Suprapubic skin (tissue), 4 donors: Measurements from ENCODE around the gene SEPTIN5. TPM values are rescaled to one million over a fixed set of nuclear protein-coding genes. Genes with fewer than 3 reads are reported as not detected.

Experiments
- DNase-seq, 2 donors: peaks; one replicate each; pipeline ENCODE4 v3.0.0-alpha.2; 2019; ENCODE audit warnings: low spot score in 2 of 2
- H3K27ac ChIP-seq: fragments of 200-600 bp; sonication (generic); one replicate; pipeline ENCODE4 v1.5.1; 2019
- H3K27me3 ChIP-seq: fragments of 200-600 bp; sonication (generic); one replicate; pipeline ENCODE4 v1.5.1; 2019
- H3K36me3 ChIP-seq: fragments of 200-600 bp; sonication (generic); one replicate; pipeline ENCODE4 v1.5.1; 2019
- H3K4me1 ChIP-seq: fragments of 200-600 bp; sonication (generic); one replicate; pipeline ENCODE4 v1.5.1; 2019
- H3K4me3 ChIP-seq: fragments of 200-600 bp; sonication (generic); one replicate; pipeline ENCODE4 v1.5.1; 2019; ENCODE audit warnings: mild to moderate bottlenecking
- H3K9me3 ChIP-seq: fragments of 200-600 bp; sonication (generic); one replicate; pipeline ENCODE4 v1.5.1; 2019
- CTCF ChIP-seq, 2 donors: fragments of 200-600 bp in 1 of 2; fragments of 450-650 bp in 1 of 2; sonication (generic) in 1 of 2; IDR thresholded peaks; one replicate each; pipeline ENCODE4 v1.5.1; 2016 to 2019; ENCODE audit warnings: antibody characterized with exemption in 2 of 2, mild to moderate bottlenecking in 1 of 2, moderate library complexity in 1 of 2
- EP300 ChIP-seq: sonication (generic); formaldehyde crosslinking; IDR thresholded peaks from one replicate; pipeline ENCODE4 v1.6.1; 2017; ENCODE audit warnings: antibody characterized with exemption
- POLR2A ChIP-seq, 2 donors: fragments of 450-650 bp; IDR thresholded peaks; one replicate each; pipeline ENCODE4 v1.6.1; 2017; ENCODE audit warnings: antibody characterized with exemption in 2 of 2, mild to moderate bottlenecking in 2 of 2, moderate library complexity in 2 of 2
- POLR2AphosphoS5 ChIP-seq, 3 donors: sonication (generic); formaldehyde crosslinking; IDR thresholded peaks; one replicate each; pipeline ENCODE4 v1.6.1; 2017; ENCODE audit warnings: antibody characterized with exemption in 3 of 3
- WGBS: methylation state at CpG from one replicate; pipeline ENCODE4 v1.1.5; 2018; 5-methylcytosine and 5-hydroxymethylcytosine counted together
- total RNA-seq, 4 donors: library from RNA; depleted of rRNA; stranded (reverse); fragments of >200 nt; gene quantifications; one replicate each; pipeline ENCODE4 v1.1.0, GENCODE V29; 2016

Gene SEPTIN5
- total RNA-seq, 4 donors from 2014 or later = 89.0 to 147 (median 129) TPM

- peak overlapping the region; percentile 61 for H3K27ac ChIP-seq
- no peak for TF ChIP-seq EP300
- TF ChIP-seq POLR2AphosphoS5 (IDR thresholded peaks at IDR 0.05) = no peak
- no peak for TF ChIP-seq POLR2A (IDR thresholded peaks at IDR 0.05)
- no peak for TF ChIP-seq CTCF (IDR thresholded peaks at IDR 0.05)
- peaks cover 52% of the 10 kb centered on the region for H3K4me1 ChIP-seq
- DNase-seq = no peak
- peaks cover 36% of the 10 kb centered on the region for H3K27me3 ChIP-seq
- no peaks in the 10 kb centered on the region for H3K36me3 ChIP-seq
- 34% methylated on average over 14 of the region's 83 CpGs for WGBS
- peak overlapping the region; percentile 48 for H3K4me3 ChIP-seq
- no peaks in the 10 kb centered on the region for H3K9me3 ChIP-seq
Measured at GRCh38 chr22:19765477-19766239, 51.4 kb downstream of the SEPTIN5 start.

GRCh38 chr22:19766240-19766510 is 51.9 kb downstream of the SEPTIN5 start:
- peak overlapping the region; percentile 7 for H3K27ac ChIP-seq
- no peaks in the 10 kb centered on the region for H3K9me3 ChIP-seq
- no peak for DNase-seq
- no peaks in the 10 kb centered on the region for H3K36me3 ChIP-seq
- WGBS = no CpG with 5 or more reads among the region's 36 CpGs
- H3K27me3 ChIP-seq = peaks cover 34% of the 10 kb centered on the region
- peaks cover 49% of the 10 kb centered on the region for H3K4me1 ChIP-seq
- no peak for TF ChIP-seq POLR2A (IDR thresholded peaks at IDR 0.05)
- TF ChIP-seq CTCF (IDR thresholded peaks at IDR 0.05) = no peak
- no peak for TF ChIP-seq POLR2AphosphoS5 (IDR thresholded peaks at IDR 0.05)
- no peak for TF ChIP-seq EP300
- H3K4me3 ChIP-seq = peak overlapping the region; percentile 48

DNA sequence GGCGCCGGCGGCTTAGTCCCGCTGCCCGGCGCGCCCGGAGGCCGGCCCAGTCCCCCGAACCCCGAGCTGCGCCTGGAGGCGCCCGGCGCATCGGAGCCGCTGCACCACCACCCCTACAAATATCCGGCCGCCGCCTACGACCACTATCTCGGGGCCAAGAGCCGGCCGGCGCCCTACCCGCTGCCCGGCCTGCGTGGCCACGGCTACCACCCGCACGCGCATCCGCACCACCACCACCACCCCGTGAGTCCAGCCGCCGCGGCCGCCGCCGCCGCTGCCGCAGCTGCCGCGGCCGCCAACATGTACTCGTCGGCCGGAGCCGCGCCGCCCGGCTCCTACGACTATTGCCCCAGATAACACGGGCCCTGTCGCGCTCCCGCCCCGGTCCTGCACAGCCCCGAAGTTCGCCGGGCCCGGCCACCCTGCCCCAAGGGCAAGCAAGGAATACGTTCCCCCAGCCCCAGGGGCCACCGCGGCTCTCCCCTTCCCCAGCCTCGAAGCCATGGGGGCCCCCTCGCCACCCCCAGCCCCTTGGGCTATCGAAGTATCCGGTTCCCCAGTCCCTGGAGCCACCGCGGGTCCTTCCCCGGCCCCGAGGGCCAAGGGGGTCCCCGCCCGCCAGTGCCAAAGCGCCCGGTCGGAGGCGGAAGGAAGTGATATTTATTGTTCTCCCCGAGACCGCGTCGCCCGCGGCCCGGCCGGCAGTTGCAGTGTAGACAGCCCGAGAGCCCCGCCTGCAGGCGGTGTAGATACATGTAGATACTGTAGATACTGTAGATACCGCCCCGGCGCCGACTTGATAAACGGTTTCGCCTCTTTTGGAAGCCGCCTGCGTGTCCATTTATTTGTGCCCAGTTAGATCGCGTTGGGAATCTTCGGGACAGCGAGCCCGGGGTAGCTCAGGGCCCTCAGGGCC is 52.5 kb downstream of the SEPTIN5 start:
- peaks cover 29% of the 10 kb centered on the region for H3K27me3 ChIP-seq
- 40% methylated on average over 35 of the region's 103 CpGs for WGBS
- no peak for DNase-seq
- H3K9me3 ChIP-seq = no peaks in the 10 kb centered on the region
- peak overlapping the region; percentile 48 for H3K4me3 ChIP-seq
- H3K27ac ChIP-seq = peak overlapping the region; percentile 7
- H3K4me1 ChIP-seq = peaks cover 45% of the 10 kb centered on the region
- peak in 1 of 2 donors; percentile 29 for TF ChIP-seq CTCF (IDR thresholded peaks at IDR 0.05)
- no peak for TF ChIP-seq EP300
- TF ChIP-seq POLR2A (IDR thresholded peaks at IDR 0.05) = no peak
- H3K36me3 ChIP-seq = no peaks in the 10 kb centered on the region

GRCh38 chr22:19767427-19768341 is 53.4 kb downstream of the SEPTIN5 start:
- no peaks in the 10 kb centered on the region for H3K9me3 ChIP-seq
- DNase-seq = no peak
- no peak for TF ChIP-seq POLR2A (IDR thresholded peaks at IDR 0.05)
- TF ChIP-seq POLR2AphosphoS5 (IDR thresholded peaks at IDR 0.05) = no peak
- no peak for TF ChIP-seq CTCF (IDR thresholded peaks at IDR 0.05)
- no peak for TF ChIP-seq EP300
- WGBS = 65% methylated on average over 31 of the region's 35 CpGs
- H3K4me1 ChIP-seq = peaks cover 37% of the 10 kb centered on the region
- no peaks in the 10 kb centered on the region for H3K36me3 ChIP-seq
- peak overlapping the region; percentile 11 for H3K27ac ChIP-seq
- peak overlapping the region; percentile 48 for H3K4me3 ChIP-seq
- peaks cover 24% of the 10 kb centered on the region for H3K27me3 ChIP-seq
